ENCODE measurements around the gene STRIP1. TPM values are rescaled to one million over a fixed set of nuclear protein-coding genes. Genes with fewer than 3 reads are reported as not detected.

STRIP1 gene
- total and polyA plus RNA-seq, 2 donors (not counting 3 experiments of a cell fraction or from before 2014, with no cell fraction given): 26.2 to 42.1 TPM

DNA sequence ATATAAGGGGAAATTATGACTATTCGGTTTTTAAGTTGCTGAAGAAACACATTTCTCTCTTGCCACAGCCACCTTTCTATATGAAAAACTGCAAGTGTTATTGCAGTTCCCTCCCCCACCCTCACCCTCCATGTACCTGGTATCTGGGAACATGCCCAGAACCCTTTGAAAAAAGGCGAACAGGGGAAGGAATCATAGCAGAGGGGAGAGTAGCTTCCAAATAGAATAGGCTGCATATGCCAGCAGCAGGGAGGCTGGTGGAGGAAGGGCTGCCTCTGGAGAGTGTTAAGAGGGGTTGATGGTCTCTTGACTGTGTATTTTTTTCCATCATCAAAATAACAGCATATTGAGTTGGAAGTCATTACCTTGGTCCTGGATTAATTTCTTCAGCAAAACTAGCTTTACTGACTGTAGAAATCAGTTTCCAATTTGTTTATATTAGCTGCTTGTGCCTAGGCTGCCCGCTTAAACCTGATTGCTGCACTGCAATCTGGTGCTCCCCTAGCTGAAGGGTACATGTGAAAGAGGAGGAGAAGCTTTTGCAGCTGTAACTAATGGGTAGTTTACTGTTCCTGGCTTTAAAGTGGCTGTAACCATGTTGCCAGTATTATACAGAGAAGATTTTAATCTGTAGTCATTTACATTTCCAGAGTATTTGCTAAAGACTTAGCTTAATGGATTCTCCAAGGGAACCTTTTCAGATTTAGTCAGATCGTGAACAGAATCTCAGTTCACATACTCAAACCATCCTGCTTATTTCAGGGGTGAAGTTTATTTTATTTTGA is 27.2 kb upstream of the STRIP1 start:
- Histone ChIP-seq H2AFZ (ENCODE audit: low read depth, low read length) (no peak overlapping the region), H3K4me3 (replicated peaks in 1 of 3; ENCODE audit: insufficient read depth in 1 of 3, low read depth in 1 of 3, low read length in 3 of 3) (no peak overlapping the region), H3K9me3 (replicated peaks; ENCODE audit: control insufficient read depth, insufficient read depth, low read length) (no peaks in the 10 kb centered on the region), H3K4me1 (ENCODE audit: control insufficient read depth, extremely low read depth, insufficient read depth, low read length) (peaks cover 26% of the 10 kb centered on the region), H3K36me3 (ENCODE audit: control insufficient read depth in 2 of 2, extremely low read depth in 1 of 2, insufficient read depth in 2 of 2, low read length in 2 of 2) (peaks cover 15 to 16% of the 10 kb centered on the region in 2 experiments), H3K27me3 (ENCODE audit: control insufficient read depth in 2 of 2, insufficient read depth in 2 of 2, low read length in 2 of 2) (no peaks in the 10 kb centered on the region), H3K9me1 (replicated peaks; ENCODE audit: control insufficient read depth, extremely low read depth, insufficient read depth, low read length) (no peaks in the 10 kb centered on the region), H3K27ac (ENCODE audit: insufficient read depth, low read depth, low read length) (no peak overlapping the region), H3K9ac (replicated peaks; ENCODE audit: extremely low read depth, insufficient read depth, low read length) (no peak overlapping the region), H3K79me2 (ENCODE audit: control insufficient read depth, insufficient read depth, low read length) (peaks cover 26% of the 10 kb centered on the region), H4K20me1 (replicated peaks; ENCODE audit: control insufficient read depth, extremely low read depth, insufficient read depth, low read length) (no peaks in the 10 kb centered on the region), H3K4me2 (ENCODE audit: insufficient read depth, low read length) (no peak overlapping the region)
- no TSS peak for BruUV-seq (replicated peaks)
- DNase-seq (ENCODE audit: low read depth, low spot score): no peak
- TF ChIP-seq, protein P1, sequence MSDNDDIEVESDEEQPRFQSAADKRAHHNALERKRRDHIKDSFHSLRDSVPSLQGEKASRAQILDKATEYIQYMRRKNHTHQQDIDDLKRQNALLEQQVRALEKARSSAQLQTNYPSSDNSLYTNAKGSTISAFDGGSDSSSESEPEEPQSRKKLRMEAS (IDR thresholded peaks at IDR 0.05; ENCODE audit: insufficient read depth, insufficient read length): no peak
- no peak for TF ChIP-seq POLR2AphosphoS5 (IDR thresholded peaks at IDR 0.05; ENCODE audit: insufficient read depth, low read depth, low read length)
- TF ChIP-seq EZH2 (IDR thresholded peaks at IDR 0.05; ENCODE audit: borderline replicate concordance, low read depth, low read length, severe bottlenecking): no peak
- no peak for TF ChIP-seq JUN (IDR thresholded peaks at IDR 0.05; ENCODE audit: borderline replicate concordance, insufficient read depth, insufficient read length, low read depth)
- ChIA-PET CTCF (interaction anchor here (0.8 to 3.3 kb wide), 6 partner anchors 19 to 230 kb away, joined by 3 to 13 read pairs (median 3); partner anchors contain the start of gene AHCYL1), POLR2A (no interaction called here)
- FAIRE-seq: no peak
- dilution Hi-C loops (cut with MboI; ENCODE audit: extremely low pct_ligation_motif_present, low sequenced_read_pairs): loop anchor here (25.0 kb wide), 1 partner anchor 220 kb away; no protein-coding TSS in a partner anchor
- intact Hi-C loops (cut with micrococcal nuclease): no loop called here

DNA sequence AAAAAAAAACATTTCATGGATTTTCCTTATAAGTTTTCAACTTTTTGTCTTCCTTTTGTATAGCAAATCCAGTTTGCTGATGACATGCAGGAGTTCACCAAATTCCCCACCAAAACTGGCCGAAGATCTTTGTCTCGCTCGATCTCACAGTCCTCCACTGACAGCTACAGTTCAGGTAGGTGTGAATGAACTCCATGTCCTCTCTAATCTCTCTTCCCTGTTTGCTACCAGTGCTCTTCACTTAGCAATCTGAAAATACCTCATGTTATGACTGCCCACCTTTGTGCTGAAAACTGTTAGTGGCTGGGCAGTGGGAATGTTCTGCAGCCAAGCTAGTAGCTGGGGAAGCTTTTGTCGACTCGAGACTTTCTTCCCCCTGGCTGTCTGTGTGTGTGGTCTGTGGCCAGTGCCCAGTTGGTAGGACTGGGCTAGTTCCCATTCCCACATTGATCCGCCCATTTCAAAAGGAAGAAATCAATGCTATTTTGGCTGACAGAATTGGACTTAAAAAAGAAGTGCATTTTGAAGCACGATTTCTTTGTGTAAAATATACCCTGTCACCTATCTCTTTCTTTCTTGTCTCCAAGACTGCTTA is 25.4 kb upstream of the STRIP1 start:
- POLR2A ChIA-PET: no interaction called here
- Histone ChIP-seq H4K20me1 (replicated peaks; ENCODE audit: control insufficient read depth, extremely low read depth, insufficient read depth, low read length) (no peaks in the 10 kb centered on the region), H2AFZ (ENCODE audit: low read depth, low read length) (no peak overlapping the region), H3K9me1 (replicated peaks; ENCODE audit: control insufficient read depth, extremely low read depth, insufficient read depth, low read length) (no peaks in the 10 kb centered on the region), H3K27ac (ENCODE audit: insufficient read depth, low read depth, low read length) (no peak overlapping the region), H3K9ac (replicated peaks; ENCODE audit: extremely low read depth, insufficient read depth, low read length) (no peak overlapping the region), H3K27me3 (ENCODE audit: control insufficient read depth in 2 of 2, insufficient read depth in 2 of 2, low read length in 2 of 2) (no peaks in the 10 kb centered on the region), H3K79me2 (ENCODE audit: control insufficient read depth, insufficient read depth, low read length) (peaks cover 26% of the 10 kb centered on the region), H3K4me3 (replicated peaks in 1 of 3; ENCODE audit: insufficient read depth in 1 of 3, low read depth in 1 of 3, low read length in 3 of 3) (no peak overlapping the region), H3K4me1 (ENCODE audit: control insufficient read depth, extremely low read depth, insufficient read depth, low read length) (peaks cover 8% of the 10 kb centered on the region), H3K9me3 (replicated peaks; ENCODE audit: control insufficient read depth, insufficient read depth, low read length) (no peaks in the 10 kb centered on the region), H3K36me3 (ENCODE audit: control insufficient read depth in 2 of 2, extremely low read depth in 1 of 2, insufficient read depth in 2 of 2, low read length in 2 of 2) (peaks cover 22% of the 10 kb centered on the region in 2 experiments), H3K4me2 (ENCODE audit: insufficient read depth, low read length) (no peak overlapping the region)
- FAIRE-seq (no peak), DNase-seq (ENCODE audit: low read depth, low spot score) (no peak)
- dilution Hi-C loops (cut with MboI; ENCODE audit: extremely low pct_ligation_motif_present, low sequenced_read_pairs) (loop anchor here (25.0 kb wide), 1 partner anchor 222 kb away; no protein-coding TSS in a partner anchor), intact Hi-C loops (cut with micrococcal nuclease) (no loop called here)
- CTCF ChIA-PET: interaction anchor here (4.2 kb wide), 1 partner anchor 23 kb away, joined by 54 read pairs; the partner anchor contains the start of gene AHCYL1
- TF ChIP-seq, protein P2, sequence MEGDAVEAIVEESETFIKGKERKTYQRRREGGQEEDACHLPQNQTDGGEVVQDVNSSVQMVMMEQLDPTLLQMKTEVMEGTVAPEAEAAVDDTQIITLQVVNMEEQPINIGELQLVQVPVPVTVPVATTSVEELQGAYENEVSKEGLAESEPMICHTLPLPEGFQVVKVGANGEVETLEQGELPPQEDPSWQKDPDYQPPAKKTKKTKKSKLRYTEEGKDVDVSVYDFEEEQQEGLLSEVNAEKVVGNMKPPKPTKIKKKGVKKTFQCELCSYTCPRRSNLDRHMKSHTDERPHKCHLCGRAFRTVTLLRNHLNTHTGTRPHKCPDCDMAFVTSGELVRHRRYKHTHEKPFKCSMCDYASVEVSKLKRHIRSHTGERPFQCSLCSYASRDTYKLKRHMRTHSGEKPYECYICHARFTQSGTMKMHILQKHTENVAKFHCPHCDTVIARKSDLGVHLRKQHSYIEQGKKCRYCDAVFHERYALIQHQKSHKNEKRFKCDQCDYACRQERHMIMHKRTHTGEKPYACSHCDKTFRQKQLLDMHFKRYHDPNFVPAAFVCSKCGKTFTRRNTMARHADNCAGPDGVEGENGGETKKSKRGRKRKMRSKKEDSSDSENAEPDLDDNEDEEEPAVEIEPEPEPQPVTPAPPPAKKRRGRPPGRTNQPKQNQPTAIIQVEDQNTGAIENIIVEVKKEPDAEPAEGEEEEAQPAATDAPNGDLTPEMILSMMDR (IDR thresholded peaks at IDR 0.05; ENCODE audit: extremely low read depth in 1 of 2, insufficient read depth in 1 of 2, low read depth in 1 of 2, low read length in 2 of 2): no peak
- TF ChIP-seq EZH2 (IDR thresholded peaks at IDR 0.05; ENCODE audit: borderline replicate concordance, low read depth, low read length, severe bottlenecking) (no peak), POLR2AphosphoS5 (IDR thresholded peaks at IDR 0.05; ENCODE audit: insufficient read depth, low read depth, low read length) (no peak)
- BruUV-seq (replicated peaks): no TSS peak

All from endothelial cell of umbilical vein (primary cell).